HG03558 (cell line): ENCODE results near the gene SPRED3.
"Not testable (repeated sequence)": the region's sequence is repeated elsewhere in the genome, so short reads cannot be mapped to it uniquely, and the experiment has no call there.

Experiments used
- ATAC-seq: cut with Tn5 transposase; IDR thresholded peaks from one replicate; pipeline ENCODE4 v1.9.1; 2021; ENCODE audit warnings: moderate number of reproducible peaks; ENCODE audit not compliant: unreplicated experiment; ENCODE audit errors: extremely low read depth

Gene SPRED3

DNA sequence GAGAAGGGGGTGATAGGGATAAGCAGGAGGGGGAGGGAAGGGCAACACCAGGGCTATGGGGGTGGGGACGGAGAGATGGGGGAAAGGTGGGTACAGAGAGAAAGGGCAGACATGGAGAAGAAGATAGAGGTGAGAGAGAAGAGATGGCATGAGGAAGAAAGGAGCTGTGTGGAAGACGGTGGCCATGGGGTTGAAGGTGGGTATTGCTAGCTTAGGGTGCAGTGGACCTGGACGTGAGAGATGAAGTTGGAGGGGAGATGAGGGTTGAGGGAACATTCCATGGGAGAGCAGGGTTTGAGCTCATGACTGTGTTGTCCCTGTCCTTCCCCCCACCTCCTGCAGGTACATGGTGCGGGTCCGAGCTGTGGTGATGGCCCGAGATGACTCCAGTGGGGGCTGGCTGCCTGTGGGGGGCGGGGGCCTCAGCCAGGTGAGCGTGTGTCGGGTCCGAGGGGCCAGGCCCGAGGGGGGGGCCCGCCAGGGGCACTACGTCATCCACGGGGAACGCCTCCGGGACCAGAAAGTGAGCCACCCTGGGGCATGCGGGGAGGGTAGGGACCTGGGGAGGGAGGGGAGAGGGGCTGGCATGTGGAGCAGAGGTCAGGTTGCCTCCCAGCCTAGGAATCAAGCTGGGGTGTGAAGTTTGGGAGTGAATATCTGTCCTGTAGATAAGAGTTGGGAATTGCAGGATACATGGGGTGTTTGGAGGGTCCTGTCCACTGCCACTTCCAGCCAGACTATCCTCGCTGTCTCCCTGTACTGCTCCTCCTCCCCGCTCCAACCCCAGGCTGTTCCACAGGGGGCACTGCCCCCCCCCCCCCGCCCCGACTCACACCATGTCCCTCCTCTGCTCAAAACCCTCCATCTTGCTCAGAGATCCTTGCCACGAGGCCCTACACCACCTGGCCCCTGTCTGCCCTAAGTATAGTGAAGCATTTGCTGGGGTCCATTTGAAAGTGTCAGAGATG is 1.7 kb downstream of the SPRED3 start:
- ATAC-seq = no peak

DNA sequence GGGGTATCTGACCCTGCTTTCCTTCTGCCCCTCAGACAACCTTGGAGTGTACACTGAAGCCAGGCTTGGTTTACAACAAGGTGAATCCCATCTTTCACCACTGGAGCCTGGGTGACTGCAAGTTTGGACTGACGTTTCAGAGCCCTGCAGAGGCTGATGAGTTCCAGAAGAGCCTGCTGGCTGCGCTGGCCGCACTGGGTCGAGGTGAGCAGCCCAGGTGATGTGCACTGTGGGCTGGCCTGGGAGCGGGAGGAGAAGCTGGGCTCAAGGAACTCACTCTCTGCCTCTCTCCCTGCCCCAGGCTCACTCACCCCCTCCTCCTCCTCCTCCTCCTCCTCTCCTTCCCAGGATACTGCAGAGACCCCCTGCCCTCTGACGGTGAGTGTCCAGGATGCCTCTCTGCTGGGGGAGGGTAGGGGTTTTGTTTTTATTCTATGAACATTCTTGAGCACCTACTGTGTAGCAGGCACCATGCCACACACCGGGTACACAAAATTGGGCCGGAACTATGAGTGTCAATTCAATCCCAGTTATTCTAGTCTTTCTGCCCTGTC is 3.5 kb downstream of the SPRED3 start:
- ATAC-seq = no peak

DNA sequence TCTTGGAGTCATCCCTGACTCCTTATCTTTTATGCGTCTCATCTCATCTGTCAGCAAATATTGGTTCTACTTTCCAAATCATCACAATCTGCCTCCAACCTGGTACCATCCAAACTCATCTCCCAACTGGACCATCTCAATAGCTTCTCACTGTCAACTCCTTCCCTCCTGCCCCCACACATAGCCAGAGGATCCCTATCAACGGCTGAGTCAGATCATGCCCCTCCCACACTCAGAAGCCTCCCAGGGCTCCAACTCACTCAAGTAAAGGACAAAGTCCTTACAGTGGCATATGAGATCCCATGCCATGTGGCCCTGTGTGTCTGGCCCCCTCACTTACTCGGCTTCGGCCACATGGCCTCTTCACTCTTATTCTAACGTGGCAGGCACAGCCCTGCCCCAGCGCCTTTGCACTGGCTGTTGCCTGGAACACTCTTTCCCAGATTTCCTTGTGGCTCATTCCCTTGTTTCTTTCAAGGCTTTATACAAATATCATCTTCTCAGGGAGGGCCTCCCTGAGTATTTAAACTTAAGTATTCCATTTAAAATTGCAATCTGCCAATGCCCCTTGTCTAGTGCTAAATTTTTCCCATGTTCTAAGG is 4.3 kb downstream of the SPRED3 start:
- ATAC-seq = no peak

DNA sequence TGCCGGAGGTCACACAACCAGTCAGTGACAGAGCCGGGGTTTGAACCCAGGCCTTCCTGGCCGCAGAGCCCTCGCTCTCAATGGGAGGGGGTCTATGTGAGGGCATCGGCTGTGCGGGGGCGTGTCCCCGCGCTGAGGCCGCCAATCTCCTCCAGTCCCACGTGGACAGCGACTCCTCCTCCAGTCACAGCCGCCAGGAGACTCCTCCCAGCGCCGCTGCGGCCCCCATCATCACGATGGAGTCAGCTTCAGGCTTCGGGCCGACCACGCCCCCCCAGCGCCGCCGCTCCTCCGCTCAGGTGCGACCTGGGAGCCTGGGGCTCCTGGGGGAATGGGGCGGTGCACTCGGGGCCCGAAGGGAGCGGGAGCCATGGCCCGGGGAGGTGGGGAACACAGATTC is 6.0 kb downstream of the SPRED3 start:
- no peak for ATAC-seq

DNA sequence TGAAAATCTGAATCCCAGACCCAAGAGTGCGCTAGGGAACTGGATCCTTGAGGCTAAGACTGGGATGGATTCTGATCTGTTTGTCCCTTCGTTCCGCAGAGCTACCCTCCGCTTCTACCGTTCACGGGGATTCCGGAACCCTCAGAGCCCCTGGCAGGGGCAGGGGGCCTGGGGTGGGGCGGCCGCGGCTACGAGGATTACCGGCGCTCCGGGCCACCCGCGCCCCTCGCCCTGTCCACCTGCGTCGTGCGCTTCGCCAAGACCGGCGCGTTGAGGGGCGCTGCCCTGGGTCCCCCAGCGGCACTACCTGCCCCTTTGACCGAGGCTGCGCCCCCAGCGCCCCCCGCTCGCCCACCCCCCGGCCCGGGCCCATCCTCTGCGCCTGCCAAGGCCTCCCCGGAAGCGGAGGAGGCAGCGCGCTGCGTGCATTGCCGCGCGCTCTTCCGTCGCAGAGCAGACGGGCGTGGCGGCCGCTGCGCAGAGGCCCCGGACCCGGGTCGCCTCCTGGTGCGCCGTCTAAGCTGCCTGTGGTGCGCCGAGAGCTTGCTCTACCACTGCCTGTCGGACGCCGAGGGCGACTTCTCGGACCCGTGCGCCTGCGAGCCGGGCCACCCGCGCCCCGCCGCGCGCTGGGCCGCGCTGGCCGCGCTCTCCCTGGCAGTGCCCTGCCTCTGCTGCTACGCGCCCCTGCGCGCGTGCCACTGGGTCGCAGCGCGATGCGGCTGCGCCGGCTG is 7.1 kb downstream of the SPRED3 start:
- ATAC-seq = no peak

DNA sequence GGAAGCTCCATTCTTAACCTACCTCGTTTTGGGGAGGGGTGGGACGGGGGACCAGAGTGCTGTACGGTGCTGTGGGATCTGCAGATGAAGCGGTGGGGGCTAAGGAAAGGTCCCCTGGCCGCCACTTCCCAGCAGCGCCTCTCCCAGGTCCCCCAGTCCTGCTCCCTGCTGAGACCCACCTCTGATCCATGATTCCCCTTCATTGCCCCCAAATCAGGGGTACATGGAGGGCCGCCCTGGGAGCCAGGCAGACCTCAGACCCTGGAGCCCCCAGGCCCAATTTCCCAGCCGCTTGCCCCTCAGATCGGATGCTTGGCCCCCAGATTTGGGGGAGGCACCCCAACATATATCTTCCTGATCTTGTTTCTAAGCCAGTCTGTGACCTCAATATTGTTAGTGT is 10.6 kb downstream of the SPRED3 start:
- no peak for ATAC-seq

DNA sequence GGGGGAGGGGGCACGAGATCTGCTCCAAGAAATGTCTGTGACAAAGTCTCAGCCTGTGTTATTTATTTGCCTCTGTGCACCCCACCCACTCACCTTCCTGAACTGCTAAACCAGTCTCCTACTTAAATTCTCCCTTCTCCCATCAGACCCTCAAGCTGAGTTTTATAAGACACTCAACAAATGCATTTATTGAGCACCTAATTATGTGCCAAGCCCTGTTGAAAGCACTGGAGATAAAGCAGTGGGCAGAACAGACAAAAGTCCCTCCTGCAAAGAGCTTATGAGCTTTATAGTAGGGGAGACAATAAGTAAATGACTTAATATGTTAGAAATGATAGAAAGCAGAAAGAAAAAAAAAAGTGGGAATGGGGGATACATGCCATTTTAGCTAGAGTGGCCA is 11.0 kb downstream of the SPRED3 start:
- ATAC-seq = no peak

DNA sequence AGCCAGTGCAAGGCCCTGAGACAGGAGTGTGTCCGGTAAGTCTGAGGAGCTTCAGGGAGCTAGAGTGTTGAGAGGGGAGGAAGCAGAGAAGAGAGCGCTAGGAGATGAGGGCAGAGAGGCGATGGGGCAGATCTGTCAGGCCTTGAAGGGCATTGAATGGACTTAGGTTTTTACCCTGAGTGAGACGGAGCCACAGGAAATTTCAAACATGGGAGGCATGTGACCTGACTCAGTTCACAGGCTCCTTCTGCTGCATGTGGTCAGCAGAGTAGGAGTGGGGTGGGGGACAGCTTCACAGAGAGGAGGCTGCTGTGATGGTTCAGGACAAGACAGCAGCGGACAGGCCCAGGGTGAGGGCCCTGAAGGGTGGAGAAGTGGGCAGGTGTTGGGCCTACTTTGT is 11.9 kb downstream of the SPRED3 start:
- no peak for ATAC-seq

DNA sequence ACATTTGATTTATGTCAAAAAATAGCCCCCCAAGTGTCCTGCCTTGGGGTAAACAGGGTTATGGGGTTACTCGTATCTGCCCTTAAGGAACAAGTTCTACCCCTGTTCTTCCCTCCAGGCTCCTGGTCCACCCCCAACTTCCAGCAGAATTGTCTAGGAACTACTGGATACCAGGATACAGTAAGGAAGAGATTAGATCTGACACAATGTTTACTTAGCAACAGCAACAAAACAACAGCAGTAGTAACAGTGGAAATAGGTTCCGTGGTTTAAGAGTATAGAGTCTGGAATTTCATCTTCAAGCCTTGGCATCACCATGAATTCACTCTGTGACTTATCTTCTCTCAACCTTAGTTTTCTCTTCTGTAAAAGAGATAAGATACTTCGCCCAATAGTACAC is 12.7 kb downstream of the SPRED3 start:
- no peak for ATAC-seq

DNA sequence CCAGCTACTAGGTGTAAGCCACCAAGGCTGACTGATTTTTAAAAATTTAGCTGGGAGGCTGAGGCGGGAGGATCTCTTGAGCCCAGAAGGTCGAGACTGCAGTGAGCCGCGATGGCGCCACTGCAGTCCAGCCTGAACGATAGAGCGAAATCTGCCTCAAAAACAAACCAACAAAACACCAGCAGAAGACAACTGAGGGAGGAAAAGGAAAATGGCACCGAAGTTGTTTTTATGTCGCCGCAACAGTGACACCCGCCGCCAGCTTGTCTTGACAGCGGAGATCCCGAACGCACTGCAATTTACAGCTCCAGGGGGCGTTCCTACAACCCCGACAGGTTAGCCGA is 14.1 kb downstream of the SPRED3 start:
- ATAC-seq = no peak

DNA sequence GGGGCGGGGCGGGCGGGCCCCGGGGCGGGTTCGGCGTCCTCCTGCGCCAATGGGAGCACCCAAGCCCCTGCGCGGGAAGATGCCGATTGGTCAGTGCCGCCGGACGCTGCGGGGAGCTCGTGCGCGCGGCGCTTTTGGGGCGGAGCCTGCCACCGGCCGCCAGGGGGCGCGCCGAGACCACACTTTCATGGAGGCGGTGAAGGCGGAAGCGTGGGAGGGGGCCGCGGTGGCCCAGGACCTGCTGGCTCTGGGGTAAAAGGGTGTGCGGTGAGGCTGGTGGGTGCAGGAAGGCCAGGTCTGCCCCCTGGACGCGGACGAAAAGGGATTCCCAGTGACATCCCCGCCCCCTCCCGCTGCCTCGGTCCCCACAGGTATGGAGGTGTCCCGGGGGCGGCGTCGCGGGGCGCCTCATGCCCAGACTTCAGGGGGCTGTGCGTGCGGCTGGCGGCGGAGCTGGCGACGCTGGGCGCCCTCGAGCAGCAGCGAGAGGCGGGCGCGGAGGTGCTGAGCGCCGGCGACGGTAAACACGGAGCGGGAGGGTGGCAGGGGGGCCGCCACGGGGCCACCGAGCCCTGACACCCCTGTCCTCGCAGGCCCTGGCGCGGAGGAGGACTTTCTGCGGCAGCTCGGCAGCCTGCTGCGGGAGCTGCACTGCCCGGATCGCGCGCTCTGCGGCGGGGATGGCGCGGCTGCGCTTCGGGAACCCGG is 14.6 kb downstream of the SPRED3 start, which contains the start of gene FAM98C:
Gene FAM98C, plus strand, starts transcription at position 127 of the 708 bp plus-strand sequence. Its CDS starts 61 bp downstream, at position 188.
- ATAC-seq = peak; percentile 76

DNA sequence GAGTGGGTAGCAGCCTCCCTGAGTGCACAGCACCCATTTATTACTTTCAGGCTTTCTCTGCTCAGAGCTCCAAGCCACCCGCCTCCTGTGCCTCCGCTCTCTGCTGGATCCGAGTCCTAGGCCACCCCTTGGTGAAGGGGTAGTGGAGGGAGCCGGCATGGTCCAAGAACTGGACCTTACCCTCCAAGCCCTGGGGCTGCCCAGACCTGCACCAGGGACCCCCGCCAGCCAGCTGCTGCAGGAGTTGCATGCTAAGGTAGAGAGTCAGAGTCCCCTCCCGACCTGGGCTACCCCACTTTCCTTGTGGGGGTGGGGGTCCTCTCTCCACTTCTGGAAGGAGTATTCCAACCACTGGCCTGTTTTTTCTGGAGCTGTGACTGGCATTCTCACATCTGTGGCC is 16.4 kb downstream of the SPRED3 start:
- no peak for ATAC-seq

DNA sequence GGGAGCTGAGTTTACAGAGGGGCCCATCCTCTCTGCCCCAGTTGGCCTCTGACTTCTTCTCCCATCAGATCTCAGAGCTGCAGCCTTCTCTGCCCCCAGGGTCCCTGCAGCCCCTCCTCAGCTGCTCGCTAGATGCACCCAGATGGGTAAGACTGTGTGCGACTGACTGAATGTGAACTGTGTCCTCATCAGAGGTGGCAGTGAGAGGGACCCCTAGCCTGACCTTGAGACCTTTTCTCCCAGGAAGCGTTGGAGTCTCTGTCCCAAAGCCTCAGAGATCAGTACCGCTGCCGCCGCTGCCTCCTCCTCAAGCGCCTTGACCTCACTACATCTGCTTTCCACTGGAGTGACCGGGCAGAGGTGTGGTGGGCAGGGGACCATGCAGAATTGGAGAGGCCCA is 16.8 kb downstream of the SPRED3 start:
- ATAC-seq = no peak

DNA sequence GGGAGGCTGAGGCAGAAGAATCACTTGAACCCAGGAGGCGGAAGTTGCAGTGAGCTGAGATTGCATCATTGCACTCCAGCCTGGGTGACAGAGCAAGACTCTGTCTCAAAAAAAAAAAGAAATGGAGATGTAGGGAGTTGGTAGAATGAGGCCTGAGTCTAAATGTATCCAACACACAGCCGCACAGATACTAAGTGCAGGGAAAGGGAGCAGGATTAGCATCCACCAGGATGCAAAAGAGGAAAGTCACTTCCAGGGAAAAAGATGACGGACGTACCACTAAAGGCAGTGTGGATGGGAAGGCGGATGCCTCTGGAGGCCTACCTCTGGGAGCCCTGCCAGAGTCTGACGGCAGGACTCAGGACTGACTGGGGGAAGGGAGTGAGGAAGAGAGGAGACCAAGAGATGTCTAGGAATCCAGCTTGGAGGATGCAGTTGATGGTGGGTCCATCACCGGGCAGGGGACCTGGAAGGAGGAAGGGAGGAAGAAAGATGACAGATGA is 21.2 kb downstream of the SPRED3 start:
- ATAC-seq = no peak

DNA sequence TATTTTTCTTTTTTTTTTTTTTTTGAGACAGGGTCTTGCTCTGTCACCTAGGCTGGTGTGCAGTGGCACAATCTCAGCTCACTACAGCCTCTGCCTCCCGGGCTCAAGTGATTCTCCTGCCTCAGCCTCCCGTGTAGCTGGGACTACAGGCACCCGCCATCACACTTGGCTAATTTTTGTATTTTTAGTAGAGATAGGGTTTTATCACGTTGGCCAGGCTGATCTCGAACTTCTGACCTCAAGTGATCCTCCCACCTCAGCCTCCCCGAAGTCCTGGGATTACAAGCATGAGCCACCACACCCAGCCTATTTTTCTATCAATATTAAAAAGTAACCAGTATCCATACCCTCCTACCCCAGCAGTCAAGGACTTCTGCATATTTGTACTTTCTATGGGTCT is 21.9 kb downstream of the SPRED3 start:
- not testable (repeated sequence) for ATAC-seq

DNA sequence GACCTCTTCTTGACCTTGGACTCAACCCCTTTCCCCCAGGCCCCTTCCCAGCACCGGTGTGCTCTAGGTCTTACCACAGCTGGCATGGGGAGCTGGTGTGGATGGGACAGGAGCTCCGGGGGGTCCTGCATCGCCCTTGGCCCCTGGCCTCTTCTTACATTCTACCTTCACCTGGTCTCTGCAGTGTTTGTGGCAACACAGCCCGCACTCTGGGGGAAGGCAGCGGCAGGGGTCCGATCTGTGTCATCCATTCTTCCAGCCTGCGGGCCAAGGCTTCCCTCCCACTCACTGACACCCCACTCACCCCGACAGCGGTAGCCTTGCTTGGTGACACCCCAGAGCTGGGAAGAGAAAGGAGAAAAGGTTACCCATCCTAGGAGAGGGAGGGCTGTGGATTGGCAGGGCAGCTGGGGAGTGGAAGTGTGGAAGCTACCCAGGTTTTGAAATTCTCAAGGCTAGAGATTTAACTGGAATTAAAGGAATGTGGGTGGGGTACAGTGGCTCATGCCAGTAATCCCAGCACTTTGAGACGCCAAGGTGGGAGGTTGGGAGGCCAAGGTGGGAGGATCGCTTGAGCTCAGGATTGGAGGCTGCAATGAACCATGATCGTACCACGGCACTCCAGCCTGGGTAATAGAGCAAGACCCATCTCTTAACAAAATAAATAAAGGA is 22.7 kb downstream of the SPRED3 start:
- no peak for ATAC-seq

DNA sequence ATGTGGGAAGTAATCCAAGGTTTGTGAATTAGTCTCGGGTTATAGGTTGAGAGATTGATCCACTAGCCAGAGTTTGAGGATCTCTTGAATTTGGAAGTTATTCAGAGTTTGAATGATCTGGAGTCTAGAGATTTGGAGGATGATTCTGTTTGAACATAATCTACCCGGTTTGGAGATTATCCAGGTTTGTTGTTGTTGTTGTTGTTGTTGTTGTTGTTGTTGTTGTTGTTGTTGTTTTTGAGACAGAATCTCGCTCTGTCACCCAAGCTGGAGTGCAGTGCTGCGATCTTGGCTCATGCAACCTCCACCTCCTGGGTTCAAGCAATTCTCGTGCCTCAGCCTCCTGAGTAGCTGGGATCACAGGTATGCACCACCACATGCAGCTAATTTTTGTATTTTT is 23.4 kb downstream of the SPRED3 start:
- ATAC-seq = not testable (repeated sequence)

DNA sequence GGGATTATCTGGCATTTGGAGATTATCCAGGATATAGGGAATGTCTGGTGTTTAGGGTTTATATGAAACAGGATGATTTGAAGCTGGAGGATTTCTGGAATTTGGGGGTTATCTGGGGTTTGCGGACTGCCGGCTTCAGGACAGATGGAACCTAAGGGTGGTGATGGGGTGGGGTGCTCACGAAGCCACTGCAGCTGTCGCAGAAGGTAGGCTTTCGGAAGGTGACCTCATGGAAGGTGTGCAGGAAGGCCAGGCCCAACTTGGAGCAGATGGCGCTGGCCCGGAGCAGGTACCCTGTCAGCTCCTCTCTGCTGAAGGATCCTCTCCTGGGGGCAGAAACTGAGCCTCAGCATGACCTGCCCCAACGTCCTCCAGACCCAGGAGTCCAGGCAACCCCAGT is 24.0 kb downstream of the SPRED3 start:
- ATAC-seq = no peak

DNA sequence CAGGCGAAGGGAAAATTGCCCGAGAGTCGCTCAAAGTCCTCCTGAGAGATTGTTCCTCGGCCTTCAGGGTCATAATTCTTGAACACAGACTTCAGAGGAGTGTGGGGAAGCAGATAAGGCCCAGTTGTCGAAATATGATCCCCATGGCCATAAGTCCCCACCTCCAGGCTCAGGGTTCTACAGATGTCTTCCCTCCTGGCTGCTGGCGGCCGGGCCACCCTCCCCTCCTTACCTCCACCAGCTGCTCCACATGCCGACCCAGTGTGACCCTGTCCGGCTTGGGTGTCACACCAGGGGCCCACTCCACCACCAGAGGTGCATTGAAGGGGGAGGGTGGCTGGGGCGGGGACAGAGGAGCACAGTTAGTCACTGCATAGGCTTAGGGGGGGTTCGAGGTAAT is 24.5 kb downstream of the SPRED3 start:
- no peak for ATAC-seq
